Kidney (tissue), 14 donors: ENCODE results near the gene FPR1. TPM values are rescaled to one million over a fixed set of nuclear protein-coding genes. Genes with fewer than 3 reads are reported as not detected.

ENCODE experiments used
- DNase-seq, 5 donors: peaks; one replicate each; pipeline ENCODE4 v3.0.0-alpha.2; 2013 to 2020
- FAIRE-seq: peaks from 2 replicates; lab custom pipeline; 2012; peaks lifted over from hg19 to GRCh38; lab: Jason Lieb, UNC
- H3K27ac ChIP-seq, 2 donors: one replicate each; pipeline ENCODE4 v1.7.0; 2013; ENCODE audit warnings: low read depth in 2 of 2, low read length in 2 of 2, inconsistent platforms in 1 of 2
- H3K27me3 ChIP-seq: one replicate; pipeline ENCODE4 v1.7.1; 2013; ENCODE audit warnings: low read length, inconsistent platforms; ENCODE audit not compliant: control insufficient read depth, insufficient read depth
- H3K36me3 ChIP-seq, 3 donors: one replicate each; pipeline versions ENCODE4 v1.7.0 to v1.7.1; 2013; ENCODE audit warnings: low read length in 3 of 3, control low read depth in 1 of 3, inconsistent platforms in 1 of 3; ENCODE audit not compliant: insufficient read depth in 3 of 3, control insufficient read depth in 2 of 3
- H3K4me1 ChIP-seq, 3 donors: one replicate each; pipeline versions ENCODE4 v1.7.0 to v1.7.1; 2013; ENCODE audit warnings: low read length in 3 of 3, inconsistent platforms in 1 of 3, low read depth in 1 of 3; ENCODE audit not compliant: control insufficient read depth in 2 of 3, insufficient read depth in 2 of 3
- H3K4me3 ChIP-seq, 3 donors: one replicate each; pipeline versions ENCODE4 v1.7.0 to v1.8.1; 2013; ENCODE audit warnings: low read length in 3 of 3, control low read depth in 1 of 3, inconsistent platforms in 1 of 3
- H3K9ac ChIP-seq, 3 donors: one replicate each; pipeline versions ENCODE4 v1.7.0 to v1.7.1; 2013; ENCODE audit warnings: low read length in 3 of 3, control low read depth in 1 of 3, inconsistent platforms in 1 of 3
- H3K9me3 ChIP-seq, 3 donors: one replicate each; pipeline versions ENCODE4 v1.7.0 to v1.7.1; 2013; ENCODE audit warnings: low read length in 3 of 3, control low read depth in 1 of 3, inconsistent platforms in 1 of 3; ENCODE audit not compliant: control insufficient read depth in 2 of 3, insufficient read depth in 1 of 3
- CTCF ChIP-seq: IDR thresholded peaks from 3 replicates; pipeline ENCODE4 v1.5.1; 2012; ENCODE audit warnings: mild to moderate bottlenecking, moderate library complexity, borderline replicate concordance; ENCODE audit not compliant: insufficient read depth; ENCODE audit errors: extremely low read depth
- intact Hi-C: fragments of 100-400 bp; cut with DNase I; formaldehyde crosslinking; loops from one replicate; pipeline ENCODE4 v1.11.1; 2022
- polyA plus RNA-seq: library from polyadenylated mRNA; stranded (reverse); fragments of 350-450 nt; fragmentation: Illumina TruSeq; extraction: RNeasy Lipid Tissue Mini Kit (QIAGEN cat#74804); gene quantifications from one replicate; pipeline ENCODE4 v1.2.3, GENCODE V29; 2014; ENCODE audit warnings: low read depth, low replicate concordance; ENCODE audit not compliant: insufficient read depth
- total RNA-seq: library from RNA; stranded (reverse); fragmentation: NEBNext Ultra II Directional; extraction: Animal tissue kit (Norgen Biotek cat#: 25700); gene quantifications from one replicate; pipeline ENCODE4 v1.2.1, GENCODE V29; 2021
- donor health status: control.
- donor health status: control.
- donor health status: control.
- donor health status: control.
- donor health status: control.
- donor health status: DM: yes; HTN: yes; CAD: no.
- donor health status: Normal renal cell carcinoma (clear cell type).

The FPR1 gene
- total and polyA plus RNA-seq, 2 donors from 2014 or later: 2.2 to 16.6 TPM

GRCh38 chr19:51796195-51796679 lies 44.6 kb upstream of the FPR1 start:
- no peak overlapping the region for H3K4me3 ChIP-seq
- no peaks in the 10 kb centered on the region for H3K27me3 ChIP-seq
- peaks cover 0 to 5% (median 0%) of the 10 kb centered on the region in 3 donors for H3K4me1 ChIP-seq
- H3K36me3 ChIP-seq: no peaks in the 10 kb centered on the region
- DNase-seq (no peak), FAIRE-seq (no peak)
- H3K9me3 ChIP-seq: no peaks in the 10 kb centered on the region
- intact Hi-C loops: no loop called here
- H3K27ac ChIP-seq: no peak overlapping the region
- no peak for TF ChIP-seq CTCF
- no peak overlapping the region for H3K9ac ChIP-seq

- Histone ChIP-seq H3K4me3 (no peak within 1 kb of the TSS), H3K27me3 (no peaks in the 10 kb centered on the region), H3K36me3 (no peaks in the 10 kb centered on the region), H3K9me3 (no peaks in the 10 kb centered on the region), H3K9ac (no peak within 1 kb of the TSS), H3K4me1 (peaks cover 0 to 5% (median 0%) of the 10 kb centered on the region in 3 donors), H3K27ac (no peak within 1 kb of the TSS)
- DNase-seq: no peak
- FAIRE-seq: no peak
- intact Hi-C loops: no loop called here
- TF ChIP-seq CTCF: no peak
Observed at GRCh38 chr19:51794885-51795490, 43.3 kb upstream of the FPR1 start, which contains the start of gene FPR3. Gene FPR3 (plus strand): TSS chr19:51795157. CDS start chr19:51823749, 28,592 bp downstream.

GRCh38 chr19:51793994-51794393 lies 42.3 kb upstream of the FPR1 start:
- FAIRE-seq (no peak), DNase-seq (no peak)
- intact Hi-C loops: no loop called here
- Histone ChIP-seq H3K9ac (no peak overlapping the region), H3K27ac (no peak overlapping the region), H3K9me3 (no peaks in the 10 kb centered on the region), H3K4me3 (no peak overlapping the region), H3K36me3 (no peaks in the 10 kb centered on the region), H3K4me1 (peaks cover 0 to 2% (median 0%) of the 10 kb centered on the region in 3 donors), H3K27me3 (no peaks in the 10 kb centered on the region)
- TF ChIP-seq CTCF: no peak
